ENCODE data around the gene PICK1.

PICK1 gene

GRCh38 chr22:38104084-38104483 is 46.9 kb downstream of the PICK1 start:
- Histone ChIP-seq H4K20me1 (no peaks in the 10 kb centered on the region; a peak in 2 of 22 replicates), H3K36me3 (no peaks in the 10 kb centered on the region), H3K9ac (no peak overlapping the region), H3K27me3 (no peaks in the 10 kb centered on the region), H3K27ac (no peak overlapping the region), H3K4me2 (peak overlapping the region in 1 of 11 experiments; percentile 49; a peak in 2 of 22 replicates), H3K9me3 (replicated peaks in 1 of 11) (no peaks in the 10 kb centered on the region), H3K4me3 (no peak overlapping the region), H3K4me1 (peaks cover 0 to 31% (median 21%) of the 10 kb centered on the region in 10 experiments; a peak in 14 of 20 replicates)
- TF ChIP-seq Cebpa-rat (IDR thresholded peaks at IDR 0.05): no peak

GRCh38 chr22:38106814-38107578 is 49.8 kb downstream of the PICK1 start:
- 0 out of 22 replicates have a peak overlapping the region, but pooled peaks of 1 of the 11 experiments have one; percentile 46 for H3K4me2 ChIP-seq
- peaks cover 0 to 31% (median 21%) of the 10 kb centered on the region in 10 experiments; a peak in 14 of 20 replicates for H3K4me1 ChIP-seq
- H3K27me3 ChIP-seq: no peaks in the 10 kb centered on the region
- no peak overlapping the region for H3K27ac ChIP-seq
- no peaks in the 10 kb centered on the region; a peak in 2 of 22 replicates for H4K20me1 ChIP-seq
- no peaks in the 10 kb centered on the region for H3K9me3 ChIP-seq (replicated peaks in 1 of 11)
- TF ChIP-seq Cebpa-rat (IDR thresholded peaks at IDR 0.05): no peak
- H3K36me3 ChIP-seq: peaks cover 0 to 13% (median 0%) of the 10 kb centered on the region in 11 experiments; a peak in 3 of 22 replicates
- H3K9ac ChIP-seq: no peak overlapping the region
- H3K4me3 ChIP-seq: no peak overlapping the region

- Histone ChIP-seq H4K20me1 (no peaks in the 10 kb centered on the region; a peak in 2 of 22 replicates), H3K27ac (no peak overlapping the region), H3K4me3 (no peak overlapping the region), H3K27me3 (no peaks in the 10 kb centered on the region), H3K4me2 (peak overlapping the region in 6 of 11 experiments; percentile 10 to 49 (median 37); a peak in 8 of 22 replicates), H3K4me1 (peaks cover 0 to 31% (median 21%) of the 10 kb centered on the region in 10 experiments; a peak in 14 of 20 replicates), H3K36me3 (peaks cover 0 to 13% (median 0%) of the 10 kb centered on the region in 11 experiments; a peak in 3 of 22 replicates), H3K9me3 (replicated peaks in 1 of 11) (no peaks in the 10 kb centered on the region), H3K9ac (no peak overlapping the region)
- no peak for TF ChIP-seq Cebpa-rat (IDR thresholded peaks at IDR 0.05)
Measured at GRCh38 chr22:38107692-38108515, 50.7 kb downstream of the PICK1 start.

- Histone ChIP-seq H4K20me1 (no peaks in the 10 kb centered on the region; a peak in 1 of 22 replicates), H3K4me2 (peak overlapping the region in 3 of 11 experiments; percentile 41 to 49 (median 46); a peak in 3 of 22 replicates), H3K27ac (no peak overlapping the region), H3K27me3 (no peaks in the 10 kb centered on the region), H3K4me1 (peaks cover 0 to 35% (median 25%) of the 10 kb centered on the region in 10 experiments; a peak in 14 of 20 replicates), H3K36me3 (peaks cover 0 to 17% (median 0%) of the 10 kb centered on the region in 11 experiments; a peak in 4 of 22 replicates), H3K4me3 (no peak overlapping the region), H3K9me3 (replicated peaks in 1 of 11) (no peaks in the 10 kb centered on the region), H3K9ac (no peak overlapping the region)
- TF ChIP-seq Cebpa-rat (IDR thresholded peaks at IDR 0.05): no peak
Measured at GRCh38 chr22:38108561-38109319, 51.5 kb downstream of the PICK1 start.

- H3K4me2 ChIP-seq: no peak overlapping the region
- peaks cover 0 to 17% (median 0%) of the 10 kb centered on the region in 11 experiments; a peak in 4 of 22 replicates for H3K36me3 ChIP-seq
- no peaks in the 10 kb centered on the region for H3K27me3 ChIP-seq
- H4K20me1 ChIP-seq: no peaks in the 10 kb centered on the region; a peak in 1 of 22 replicates
- H3K4me1 ChIP-seq: peaks cover 0 to 36% (median 31%) of the 10 kb centered on the region in 10 experiments; a peak in 16 of 20 replicates
- TF ChIP-seq Cebpa-rat (IDR thresholded peaks at IDR 0.05): no peak
- H3K9me3 ChIP-seq (replicated peaks in 1 of 11): no peaks in the 10 kb centered on the region
- no peak overlapping the region for H3K9ac ChIP-seq
- no peak overlapping the region for H3K4me3 ChIP-seq
- no peak overlapping the region for H3K27ac ChIP-seq
Measured at GRCh38 chr22:38109371-38110001, 52.3 kb downstream of the PICK1 start.

- H3K4me2 ChIP-seq: no peak within 1 kb of the TSS
- peaks cover 4 to 36% (median 32%) of the 10 kb centered on the region in 10 experiments; a peak in 18 of 20 replicates for H3K4me1 ChIP-seq
- no peaks in the 10 kb centered on the region for H3K27me3 ChIP-seq
Measured at GRCh38 chr22:38110008-38110862, 53.0 kb downstream of the PICK1 start, which contains the start of gene BAIAP2L2. TSS of gene BAIAP2L2 (minus strand) at chr22:38110684. CDS start at chr22:38110525, 159 bp downstream.

More at GRCh38 chr22:38110008-38110862, 53.0 kb downstream of the PICK1 start, which contains the start of gene BAIAP2L2:
- H3K36me3 ChIP-seq: peaks cover 0 to 21% (median 0%) of the 10 kb centered on the region in 11 experiments; a peak in 5 of 22 replicates
- H3K4me3 ChIP-seq: no peak within 1 kb of the TSS
- H3K27ac ChIP-seq: no peak within 1 kb of the TSS
- H4K20me1 ChIP-seq: no peaks in the 10 kb centered on the region; a peak in 2 of 22 replicates
- H3K9ac ChIP-seq: no peak within 1 kb of the TSS; a peak in 1 of 22 replicates
- H3K9me3 ChIP-seq (replicated peaks in 1 of 11): no peaks in the 10 kb centered on the region
- TF ChIP-seq Cebpa-rat (IDR thresholded peaks at IDR 0.05): no peak
